Suprapubic skin (tissue), 4 donors: Measurements from ENCODE around the gene GABARAPL2. TPM values are rescaled to one million over a fixed set of nuclear protein-coding genes. Genes with fewer than 3 reads are reported as not detected.

Experiments
- DNase-seq, 2 donors: peaks; one replicate each; pipeline ENCODE4 v3.0.0-alpha.2; 2019; ENCODE audit warnings: low spot score in 2 of 2
- H3K27ac ChIP-seq: fragments of 200-600 bp; sonication (generic); one replicate; pipeline ENCODE4 v1.5.1; 2019
- H3K27me3 ChIP-seq: fragments of 200-600 bp; sonication (generic); one replicate; pipeline ENCODE4 v1.5.1; 2019
- H3K36me3 ChIP-seq: fragments of 200-600 bp; sonication (generic); one replicate; pipeline ENCODE4 v1.5.1; 2019
- H3K4me1 ChIP-seq: fragments of 200-600 bp; sonication (generic); one replicate; pipeline ENCODE4 v1.5.1; 2019
- H3K4me3 ChIP-seq: fragments of 200-600 bp; sonication (generic); one replicate; pipeline ENCODE4 v1.5.1; 2019; ENCODE audit warnings: mild to moderate bottlenecking
- H3K9me3 ChIP-seq: fragments of 200-600 bp; sonication (generic); one replicate; pipeline ENCODE4 v1.5.1; 2019
- EP300 ChIP-seq: sonication (generic); formaldehyde crosslinking; IDR thresholded peaks from one replicate; pipeline ENCODE4 v1.6.1; 2017; ENCODE audit warnings: antibody characterized with exemption
- POLR2A ChIP-seq, 2 donors: fragments of 450-650 bp; IDR thresholded peaks; one replicate each; pipeline ENCODE4 v1.6.1; 2017; ENCODE audit warnings: antibody characterized with exemption in 2 of 2, mild to moderate bottlenecking in 2 of 2, moderate library complexity in 2 of 2
- POLR2AphosphoS5 ChIP-seq, 3 donors: sonication (generic); formaldehyde crosslinking; IDR thresholded peaks; one replicate each; pipeline ENCODE4 v1.6.1; 2017; ENCODE audit warnings: antibody characterized with exemption in 3 of 3
- WGBS: methylation state at CpG from one replicate; pipeline ENCODE4 v1.1.5; 2018; 5-methylcytosine and 5-hydroxymethylcytosine counted together
- total RNA-seq, 4 donors: library from RNA; depleted of rRNA; stranded (reverse); fragments of >200 nt; gene quantifications; one replicate each; pipeline ENCODE4 v1.1.0, GENCODE V29; 2016
- TF ChIP-seq, protein P1 (sequence below), 2 donors: fragments of 200-600 bp in 1 of 2; fragments of 450-650 bp in 1 of 2; sonication (generic) in 1 of 2; IDR thresholded peaks; one replicate each; pipeline ENCODE4 v1.5.1; 2016 to 2019; ENCODE audit warnings: antibody characterized with exemption in 2 of 2, mild to moderate bottlenecking in 1 of 2, moderate library complexity in 1 of 2

GABARAPL2 gene
- total RNA-seq, 4 donors from 2014 or later, result 76.2 to 135 (median 99.6) TPM

DNA sequence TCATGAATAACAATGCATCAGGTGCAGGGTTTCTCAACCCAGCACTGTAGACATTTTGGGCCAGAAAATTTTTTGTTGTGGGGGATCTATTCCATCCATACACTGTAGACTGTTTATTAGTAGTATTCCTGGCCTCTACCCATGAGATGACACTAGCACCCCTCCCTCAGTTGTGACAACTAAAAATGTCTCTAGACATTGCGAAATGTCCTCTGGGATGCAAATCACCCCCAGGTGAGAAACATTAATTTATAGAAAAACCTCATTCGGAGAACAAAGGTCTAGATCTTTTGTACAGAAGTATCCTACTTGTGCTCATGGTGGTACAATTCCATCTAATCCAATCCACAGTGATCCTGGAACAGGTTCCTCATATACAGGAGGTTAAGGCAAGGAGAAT is 52.6 kb downstream of the GABARAPL2 start:
- 88% methylated on average over 2 of the region's 2 CpGs for WGBS

DNA sequence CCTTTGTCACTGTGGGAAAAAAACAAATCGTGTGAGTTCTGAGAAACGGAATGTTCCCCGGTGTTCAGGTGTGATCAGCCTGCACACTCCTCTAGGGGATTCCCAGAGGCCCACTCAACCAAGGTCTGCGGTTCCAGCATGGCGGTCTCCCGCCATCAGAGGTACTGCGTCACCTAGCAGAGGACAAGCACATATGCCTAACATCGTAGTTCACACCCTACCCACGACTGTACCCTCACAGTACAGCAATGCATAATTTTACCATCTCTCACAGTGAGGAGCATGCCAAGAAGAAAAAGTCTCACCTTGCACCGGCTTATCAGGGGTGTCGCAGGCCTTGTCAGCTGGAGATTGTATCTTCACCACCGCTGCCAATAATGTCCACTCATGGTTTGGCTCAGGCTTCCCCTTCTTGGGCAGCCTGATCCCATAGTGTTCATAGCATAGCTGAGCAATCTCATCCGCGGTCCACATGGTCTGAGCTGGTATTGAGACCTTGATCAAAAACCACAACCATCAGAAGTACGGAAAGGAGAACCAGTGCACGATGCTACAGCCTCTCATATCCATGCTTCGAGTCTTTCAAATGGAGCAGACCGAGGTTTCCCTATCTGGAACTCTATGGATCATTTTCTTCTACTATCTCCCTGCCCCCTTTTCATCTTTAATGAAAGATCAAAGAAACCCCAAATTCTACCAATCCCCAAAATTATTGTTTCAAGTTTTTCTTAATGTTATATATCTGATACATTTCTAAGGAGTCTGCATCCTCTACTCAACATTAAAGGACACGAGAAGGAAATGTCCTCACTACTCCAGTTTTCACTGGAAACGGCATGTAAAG is 54.4 kb downstream of the GABARAPL2 start:
- H3K27ac ChIP-seq, result no peak overlapping the region
- DNase-seq, result no peak
- H3K4me3 ChIP-seq, result no peak overlapping the region
- no peak for TF ChIP-seq POLR2A (IDR thresholded peaks at IDR 0.05)
- TF ChIP-seq, protein P1, sequence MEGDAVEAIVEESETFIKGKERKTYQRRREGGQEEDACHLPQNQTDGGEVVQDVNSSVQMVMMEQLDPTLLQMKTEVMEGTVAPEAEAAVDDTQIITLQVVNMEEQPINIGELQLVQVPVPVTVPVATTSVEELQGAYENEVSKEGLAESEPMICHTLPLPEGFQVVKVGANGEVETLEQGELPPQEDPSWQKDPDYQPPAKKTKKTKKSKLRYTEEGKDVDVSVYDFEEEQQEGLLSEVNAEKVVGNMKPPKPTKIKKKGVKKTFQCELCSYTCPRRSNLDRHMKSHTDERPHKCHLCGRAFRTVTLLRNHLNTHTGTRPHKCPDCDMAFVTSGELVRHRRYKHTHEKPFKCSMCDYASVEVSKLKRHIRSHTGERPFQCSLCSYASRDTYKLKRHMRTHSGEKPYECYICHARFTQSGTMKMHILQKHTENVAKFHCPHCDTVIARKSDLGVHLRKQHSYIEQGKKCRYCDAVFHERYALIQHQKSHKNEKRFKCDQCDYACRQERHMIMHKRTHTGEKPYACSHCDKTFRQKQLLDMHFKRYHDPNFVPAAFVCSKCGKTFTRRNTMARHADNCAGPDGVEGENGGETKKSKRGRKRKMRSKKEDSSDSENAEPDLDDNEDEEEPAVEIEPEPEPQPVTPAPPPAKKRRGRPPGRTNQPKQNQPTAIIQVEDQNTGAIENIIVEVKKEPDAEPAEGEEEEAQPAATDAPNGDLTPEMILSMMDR (IDR thresholded peaks at IDR 0.05), result no peak
- TF ChIP-seq EP300, result no peak
- TF ChIP-seq POLR2AphosphoS5 (IDR thresholded peaks at IDR 0.05), result no peak
- 89% methylated on average over 18 of the region's 20 CpGs for WGBS
- no peaks in the 10 kb centered on the region for H3K27me3 ChIP-seq
- no peaks in the 10 kb centered on the region for H3K9me3 ChIP-seq
- peaks cover 23% of the 10 kb centered on the region for H3K4me1 ChIP-seq
- H3K36me3 ChIP-seq, result peaks cover 42% of the 10 kb centered on the region

More for the DNA sequence above, 52.6 kb downstream of the GABARAPL2 start:
- H3K4me1 ChIP-seq, result peaks cover 22% of the 10 kb centered on the region
- no peaks in the 10 kb centered on the region for H3K27me3 ChIP-seq
- TF ChIP-seq POLR2A (IDR thresholded peaks at IDR 0.05) (no peak), EP300 (no peak), POLR2AphosphoS5 (IDR thresholded peaks at IDR 0.05) (no peak)
- TF ChIP-seq, protein P1 (IDR thresholded peaks at IDR 0.05), result no peak
- H3K4me3 ChIP-seq, result no peak overlapping the region
- peaks cover 54% of the 10 kb centered on the region for H3K36me3 ChIP-seq
- no peak for DNase-seq
- no peaks in the 10 kb centered on the region for H3K9me3 ChIP-seq
- H3K27ac ChIP-seq, result no peak overlapping the region

GRCh38 chr16:75621170-75621477 is 54.9 kb downstream of the GABARAPL2 start:
- Histone ChIP-seq H3K9me3 (no peaks in the 10 kb centered on the region), H3K4me3 (no peak overlapping the region), H3K4me1 (peaks cover 23% of the 10 kb centered on the region), H3K36me3 (peaks cover 41% of the 10 kb centered on the region), H3K27me3 (no peaks in the 10 kb centered on the region), H3K27ac (no peak overlapping the region)
- TF ChIP-seq POLR2A (IDR thresholded peaks at IDR 0.05), result no peak
- TF ChIP-seq EP300, result no peak
- TF ChIP-seq, protein P1 (IDR thresholded peaks at IDR 0.05), result peak in 1 of 2 donors; percentile 16
- TF ChIP-seq POLR2AphosphoS5 (IDR thresholded peaks at IDR 0.05), result no peak
- no peak for DNase-seq
- 8% methylated on average over 2 of the region's 2 CpGs for WGBS

- WGBS, result under 1% methylated on average over 43 of the region's 62 CpGs
- peak; percentile 99 for DNase-seq
- no peaks in the 10 kb centered on the region for H3K9me3 ChIP-seq
- TF ChIP-seq, protein P1 (IDR thresholded peaks at IDR 0.05), result no peak
- TF ChIP-seq EP300 (no peak), POLR2A (IDR thresholded peaks at IDR 0.05) (peak in 1 of 2 donors; percentile 75), POLR2AphosphoS5 (IDR thresholded peaks at IDR 0.05) (peak; percentile 46 to 84 (median 54))
- peaks cover 43% of the 10 kb centered on the region for H3K36me3 ChIP-seq
- peak within 1 kb of the TSS; percentile 94 for H3K27ac ChIP-seq
- H3K4me1 ChIP-seq, result peaks cover 23% of the 10 kb centered on the region
- H3K27me3 ChIP-seq, result no peaks in the 10 kb centered on the region
- peak within 1 kb of the TSS; percentile 78 for H3K4me3 ChIP-seq
Observed at GRCh38 chr16:75622761-75623605, 56.8 kb downstream of the GABARAPL2 start, which contains the start of gene ADAT1. Gene ADAT1, minus strand, starts transcription at chr16:75623281. Its CDS starts 2,482 bp downstream, at chr16:75620799.

DNA sequence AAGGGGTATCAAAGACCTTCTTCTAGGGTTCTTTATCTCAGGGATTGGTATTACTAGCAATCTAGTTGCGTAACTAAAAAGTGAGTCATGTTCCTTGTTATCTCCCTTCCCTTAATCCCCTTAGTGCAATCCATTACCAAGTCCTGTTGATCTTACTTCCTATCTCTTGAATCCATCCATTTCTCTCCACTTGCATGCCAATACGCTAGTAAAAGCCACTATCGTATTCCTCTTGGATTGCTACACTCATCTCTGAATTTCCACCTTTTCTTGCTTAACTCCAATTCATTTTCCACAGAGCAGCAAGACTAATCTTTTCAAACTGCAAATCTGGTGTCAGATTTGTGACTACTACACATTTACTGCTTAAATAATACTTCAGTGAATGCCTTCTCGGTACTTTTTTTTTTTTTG is 58.7 kb downstream of the GABARAPL2 start:
- TF ChIP-seq POLR2A (IDR thresholded peaks at IDR 0.05) (no peak), POLR2AphosphoS5 (IDR thresholded peaks at IDR 0.05) (no peak)
- TF ChIP-seq, protein P1 (IDR thresholded peaks at IDR 0.05), result no peak
- DNase-seq, result no peak
- H3K4me3 ChIP-seq, result no peak overlapping the region
- H3K9me3 ChIP-seq, result no peaks in the 10 kb centered on the region
- peaks cover 23% of the 10 kb centered on the region for H3K4me1 ChIP-seq
- no peak overlapping the region for H3K27ac ChIP-seq
- H3K27me3 ChIP-seq, result no peaks in the 10 kb centered on the region
- H3K36me3 ChIP-seq, result peaks cover 43% of the 10 kb centered on the region
- WGBS, result 79% methylated on average over 4 of the region's 4 CpGs
